ENCODE results near the gene HDAC4.

- TF ChIP-seq CEBPB (IDR thresholded peaks at IDR 0.05; ENCODE audit: low read depth) (no peak), RAD21 (IDR thresholded peaks at IDR 0.05; ENCODE audit: low read depth) (no peak), SIN3A (IDR thresholded peaks at IDR 0.05; ENCODE audit: low read depth) (no peak), ATF3 (IDR thresholded peaks at IDR 0.05) (no peak), REST (IDR thresholded peaks at IDR 0.05; ENCODE audit: low read depth) (no peak), YY1 (IDR thresholded peaks at IDR 0.05; ENCODE audit: extremely low read depth, insufficient replicate concordance, low read depth, low read length) (no peak), CTCF (IDR thresholded peaks at IDR 0.05 in 2 of 3, conservative IDR thresholded peaks at IDR 0.05 in 1 of 3; ENCODE audit: borderline replicate concordance in 1 of 3, insufficient read depth in 1 of 3, low read depth in 2 of 3, low read length in 2 of 3) (no peak), JUND (IDR thresholded peaks at IDR 0.05) (no peak)
These were observed 264.6 kb downstream of the HDAC4 start for GRCh38 chr2:239136203-239136602.
